ENCODE data around the gene PPARA. TPM values are rescaled to one million over a fixed set of nuclear protein-coding genes. Genes with fewer than 3 reads are reported as not detected.

The PPARA gene
- total and polyA plus RNA-seq, 2 donors (not counting 1 experiment from before 2014, with no cell fraction given): 10.2 to 17.5 TPM

DNA sequence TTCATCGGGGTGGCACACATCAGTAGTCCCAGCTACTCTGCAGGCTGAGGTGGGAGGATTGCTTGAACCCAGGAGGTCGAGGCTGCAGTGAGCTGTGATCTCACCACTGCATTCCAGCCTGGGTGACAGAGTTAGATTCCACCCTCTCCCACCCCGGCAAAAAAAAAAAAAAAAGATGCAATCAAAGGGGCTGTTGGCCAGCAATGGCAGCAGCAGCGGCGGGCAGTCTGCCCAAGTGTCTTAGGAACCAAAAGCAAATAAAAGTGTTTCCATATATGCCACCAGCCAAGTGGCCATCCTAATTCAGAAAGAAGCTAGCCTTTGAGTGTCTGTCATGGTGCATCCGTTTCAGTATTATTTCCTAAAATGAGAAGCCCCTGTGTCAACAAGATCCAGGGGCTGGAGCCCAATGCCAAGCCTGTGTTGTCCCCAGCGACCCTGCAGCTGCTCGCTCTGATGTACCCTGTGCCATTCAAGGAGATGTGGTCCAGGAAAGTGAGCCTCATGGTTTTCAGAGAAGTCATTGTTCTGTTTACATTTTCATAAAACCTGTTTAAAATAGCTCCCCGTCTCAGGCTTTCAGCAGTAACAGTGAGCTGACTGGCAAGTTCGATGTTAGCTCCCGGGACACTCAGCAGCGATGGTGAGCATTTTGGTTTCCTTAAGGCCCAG lies 87.3 kb downstream of the PPARA start:
- Histone ChIP-seq H3K79me2 (ENCODE audit: control insufficient read depth, insufficient read depth, low read length) (no peaks in the 10 kb centered on the region), H4K20me1 (ENCODE audit: control insufficient read depth, extremely low read depth, insufficient read depth, low read length) (no peaks in the 10 kb centered on the region), H3K4me3 (replicated peaks in 1 of 4; ENCODE audit: control extremely low read depth in 1 of 4, insufficient read depth in 1 of 4, low read depth in 3 of 4, low read length in 4 of 4) (no peak overlapping the region), H3K9me3 (ENCODE audit: control insufficient read depth, insufficient read depth, low read depth, low read length) (no peaks in the 10 kb centered on the region), H3K27ac (ENCODE audit: insufficient read depth, low read length) (no peak overlapping the region), H3K36me3 (ENCODE audit: control insufficient read depth, insufficient read depth, low read length) (peaks cover 3% of the 10 kb centered on the region), H3K4me1 (ENCODE audit: control insufficient read depth, extremely low read depth, insufficient read depth, low read length) (no peaks in the 10 kb centered on the region), H3K27me3 (ENCODE audit: control insufficient read depth, insufficient read depth, low read length) (no peaks in the 10 kb centered on the region), H2AFZ (ENCODE audit: low read length) (no peak overlapping the region), H3K9ac (ENCODE audit: insufficient read depth, low read length) (no peak overlapping the region), H3K4me2 (ENCODE audit: extremely low read depth, insufficient read depth, low read length) (no peak overlapping the region)
- DNase-seq (ENCODE audit: low read depth in 2 of 2): no peak
- TF ChIP-seq EZH2 (IDR thresholded peaks at IDR 0.05; ENCODE audit: low read length, missing control alignments) (no peak), CTCF (conservative IDR thresholded peaks at IDR 0.05 in 1 of 2, IDR thresholded peaks at IDR 0.05 in 1 of 2; ENCODE audit: low read depth in 1 of 2, low read length in 2 of 2) (no peak)

DNA sequence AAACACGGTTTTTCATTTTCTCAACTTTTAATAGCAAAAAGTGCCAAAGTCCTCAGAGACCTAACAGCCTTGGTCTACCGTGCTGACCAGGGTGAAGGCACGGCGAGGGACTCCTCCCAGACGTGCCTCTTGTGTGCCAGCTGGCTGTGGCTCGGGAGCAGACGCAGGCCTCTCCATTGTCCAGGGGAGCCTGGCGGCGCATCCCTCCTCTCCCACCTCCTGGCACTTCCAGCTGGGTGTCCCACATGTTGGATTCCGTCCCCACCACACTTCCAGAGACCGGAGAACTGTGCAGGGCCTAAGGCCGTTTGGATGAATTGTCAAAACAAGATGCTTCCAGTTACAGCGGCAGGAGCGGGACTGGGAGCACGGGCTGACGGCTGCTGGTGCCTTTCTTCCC lies 88.2 kb downstream of the PPARA start:
- no peaks in the 10 kb centered on the region for H3K79me2 ChIP-seq (ENCODE audit: control insufficient read depth, insufficient read depth, low read length)
- H3K4me1 ChIP-seq (ENCODE audit: control insufficient read depth, extremely low read depth, insufficient read depth, low read length): no peaks in the 10 kb centered on the region
- DNase-seq (ENCODE audit: low read depth in 2 of 2): no peak
- H3K9ac ChIP-seq (ENCODE audit: insufficient read depth, low read length): no peak overlapping the region
- no peak overlapping the region for H3K27ac ChIP-seq (ENCODE audit: insufficient read depth, low read length)
- TF ChIP-seq CTCF (conservative IDR thresholded peaks at IDR 0.05 in 1 of 2, IDR thresholded peaks at IDR 0.05 in 1 of 2; ENCODE audit: low read depth in 1 of 2, low read length in 2 of 2): no peak
- no peak for TF ChIP-seq EZH2 (IDR thresholded peaks at IDR 0.05; ENCODE audit: low read length, missing control alignments)
- H2AFZ ChIP-seq (ENCODE audit: low read length): no peak overlapping the region
- H3K9me3 ChIP-seq (ENCODE audit: control insufficient read depth, insufficient read depth, low read depth, low read length): no peaks in the 10 kb centered on the region
- no peak overlapping the region for H3K4me3 ChIP-seq (replicated peaks in 1 of 4; ENCODE audit: control extremely low read depth in 1 of 4, insufficient read depth in 1 of 4, low read depth in 3 of 4, low read length in 4 of 4)
- H3K27me3 ChIP-seq (ENCODE audit: control insufficient read depth, insufficient read depth, low read length): no peaks in the 10 kb centered on the region
- no peaks in the 10 kb centered on the region for H4K20me1 ChIP-seq (ENCODE audit: control insufficient read depth, extremely low read depth, insufficient read depth, low read length)
- H3K4me2 ChIP-seq (ENCODE audit: extremely low read depth, insufficient read depth, low read length): no peak overlapping the region
- H3K36me3 ChIP-seq (ENCODE audit: control insufficient read depth, insufficient read depth, low read length): peaks cover 3% of the 10 kb centered on the region

GRCh38 chr22:46239261-46240048 lies 89.1 kb downstream of the PPARA start:
- Histone ChIP-seq H3K9me3 (ENCODE audit: control insufficient read depth, insufficient read depth, low read depth, low read length) (no peaks in the 10 kb centered on the region), H3K4me2 (ENCODE audit: extremely low read depth, insufficient read depth, low read length) (no peak overlapping the region), H3K4me1 (ENCODE audit: control insufficient read depth, extremely low read depth, insufficient read depth, low read length) (no peaks in the 10 kb centered on the region), H3K9ac (ENCODE audit: insufficient read depth, low read length) (no peak overlapping the region), H3K27ac (ENCODE audit: insufficient read depth, low read length) (no peak overlapping the region), H3K27me3 (ENCODE audit: control insufficient read depth, insufficient read depth, low read length) (no peaks in the 10 kb centered on the region), H3K79me2 (ENCODE audit: control insufficient read depth, insufficient read depth, low read length) (no peaks in the 10 kb centered on the region), H4K20me1 (ENCODE audit: control insufficient read depth, extremely low read depth, insufficient read depth, low read length) (no peaks in the 10 kb centered on the region), H3K36me3 (ENCODE audit: control insufficient read depth, insufficient read depth, low read length) (peaks cover 3% of the 10 kb centered on the region), H3K4me3 (replicated peaks in 1 of 4; ENCODE audit: control extremely low read depth in 1 of 4, insufficient read depth in 1 of 4, low read depth in 3 of 4, low read length in 4 of 4) (no peak overlapping the region), H2AFZ (ENCODE audit: low read length) (no peak overlapping the region)
- no peak for TF ChIP-seq CTCF (conservative IDR thresholded peaks at IDR 0.05 in 1 of 2, IDR thresholded peaks at IDR 0.05 in 1 of 2; ENCODE audit: low read depth in 1 of 2, low read length in 2 of 2)
- TF ChIP-seq EZH2 (IDR thresholded peaks at IDR 0.05; ENCODE audit: low read length, missing control alignments): no peak
- DNase-seq (ENCODE audit: low read depth in 2 of 2): no peak

Measured in fibroblast of lung (primary cell).